Ascending aorta (tissue), 2 donors: ENCODE results near the gene ALKBH1. TPM values are rescaled to one million over a fixed set of nuclear protein-coding genes. Genes with fewer than 3 reads are reported as not detected.

Experiments used
- DNase-seq, 2 donors: peaks; one replicate each; pipeline ENCODE4 v3.0.0-alpha.2; 2019; ENCODE audit warnings: low spot score in 2 of 2
- H3K27ac ChIP-seq, 2 donors: fragments of 200-600 bp; sonication (generic); one replicate each; pipeline ENCODE4 v1.5.1; 2016 to 2017; ENCODE audit warnings: mild to moderate bottlenecking in 1 of 2
- H3K27me3 ChIP-seq: fragments of 200-600 bp; sonication (generic); one replicate; pipeline ENCODE4 v1.5.1; 2017
- H3K36me3 ChIP-seq, 2 donors: fragments of 200-600 bp; sonication (generic); one replicate each; pipeline ENCODE4 v1.5.1; 2016
- H3K4me1 ChIP-seq, 2 donors: fragments of 200-600 bp; sonication (generic); one replicate each; pipeline ENCODE4 v1.5.1; 2016 to 2017; ENCODE audit warnings: mild to moderate bottlenecking in 1 of 2
- H3K4me3 ChIP-seq, 2 donors: fragments of 200-600 bp; sonication (generic); one replicate each; pipeline ENCODE4 v1.5.1; 2016 to 2017; ENCODE audit warnings: mild to moderate bottlenecking in 1 of 2
- H3K9me3 ChIP-seq, 2 donors: fragments of 200-600 bp; sonication (generic); one replicate each; pipeline ENCODE4 v1.5.1; 2016
- intact Hi-C: fragments of 100-400 bp; cut with DNase I; formaldehyde crosslinking; loops from one replicate; pipeline ENCODE4 v1.15.1; 2023
- total RNA-seq: library from RNA; depleted of rRNA; stranded (reverse); fragments of >200 nt; gene quantifications from one replicate; pipeline ENCODE4 v1.1.0, GENCODE V29; 2016
- TF ChIP-seq, protein P1 (sequence below), 3 experiments: fragments of 200-600 bp in 2 of 3; fragments of 450-650 bp in 1 of 3; sonication (generic) in 2 of 3; IDR thresholded peaks; one replicate each; pipeline ENCODE4 v1.5.1; 2016 to 2019; ENCODE audit warnings: antibody characterized with exemption in 3 of 3, mild to moderate bottlenecking in 1 of 3, moderate library complexity in 1 of 3

The ALKBH1 gene
- total RNA-seq, 1 donor from 2014 or later = 14.5 TPM

- H3K36me3 ChIP-seq = no peaks in the 10 kb centered on the region
- H3K27me3 ChIP-seq = no peaks in the 10 kb centered on the region
- DNase-seq = no peak
- TF ChIP-seq, protein P1, sequence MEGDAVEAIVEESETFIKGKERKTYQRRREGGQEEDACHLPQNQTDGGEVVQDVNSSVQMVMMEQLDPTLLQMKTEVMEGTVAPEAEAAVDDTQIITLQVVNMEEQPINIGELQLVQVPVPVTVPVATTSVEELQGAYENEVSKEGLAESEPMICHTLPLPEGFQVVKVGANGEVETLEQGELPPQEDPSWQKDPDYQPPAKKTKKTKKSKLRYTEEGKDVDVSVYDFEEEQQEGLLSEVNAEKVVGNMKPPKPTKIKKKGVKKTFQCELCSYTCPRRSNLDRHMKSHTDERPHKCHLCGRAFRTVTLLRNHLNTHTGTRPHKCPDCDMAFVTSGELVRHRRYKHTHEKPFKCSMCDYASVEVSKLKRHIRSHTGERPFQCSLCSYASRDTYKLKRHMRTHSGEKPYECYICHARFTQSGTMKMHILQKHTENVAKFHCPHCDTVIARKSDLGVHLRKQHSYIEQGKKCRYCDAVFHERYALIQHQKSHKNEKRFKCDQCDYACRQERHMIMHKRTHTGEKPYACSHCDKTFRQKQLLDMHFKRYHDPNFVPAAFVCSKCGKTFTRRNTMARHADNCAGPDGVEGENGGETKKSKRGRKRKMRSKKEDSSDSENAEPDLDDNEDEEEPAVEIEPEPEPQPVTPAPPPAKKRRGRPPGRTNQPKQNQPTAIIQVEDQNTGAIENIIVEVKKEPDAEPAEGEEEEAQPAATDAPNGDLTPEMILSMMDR (IDR thresholded peaks at IDR 0.05) = no peak
- no peak overlapping the region for H3K4me3 ChIP-seq
- H3K4me1 ChIP-seq = no peaks in the 10 kb centered on the region
- intact Hi-C loops = loop anchor here (10.0 kb wide), 1 partner anchor 908 kb away; no protein-coding TSS in a partner anchor
- no peaks in the 10 kb centered on the region for H3K9me3 ChIP-seq
- no peak overlapping the region for H3K27ac ChIP-seq
Observed at GRCh38 chr14:77657280-77657679, 50.5 kb downstream of the ALKBH1 start.

DNA sequence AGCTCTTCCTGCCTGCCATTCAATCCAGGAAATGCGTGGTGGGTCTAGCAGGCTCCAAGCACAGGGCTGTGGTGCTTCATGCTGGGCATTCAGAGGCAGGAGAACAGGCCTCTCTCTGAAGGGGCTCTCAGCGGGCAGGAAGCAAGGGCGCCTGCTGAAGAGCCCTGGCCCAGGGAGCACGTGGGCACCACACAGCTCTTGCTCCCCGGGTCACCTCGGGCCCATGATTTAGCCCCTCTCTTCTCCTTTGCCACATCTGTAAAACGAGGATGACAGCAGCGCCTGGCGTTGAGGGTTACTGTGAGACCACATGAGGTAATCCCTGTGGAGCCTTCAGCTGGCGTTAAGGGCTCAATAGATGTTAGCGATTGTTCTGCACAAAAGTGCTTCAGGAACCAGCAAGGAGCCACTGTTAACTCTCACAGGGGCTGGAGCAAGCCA is 53.8 kb downstream of the ALKBH1 start:
- H3K4me3 ChIP-seq = no peak overlapping the region
- H3K27ac ChIP-seq = no peak overlapping the region
- no peaks in the 10 kb centered on the region for H3K36me3 ChIP-seq
- no peak for DNase-seq
- no peaks in the 10 kb centered on the region for H3K4me1 ChIP-seq
- TF ChIP-seq, protein P1 (IDR thresholded peaks at IDR 0.05) = no peak
- H3K9me3 ChIP-seq = no peaks in the 10 kb centered on the region
- H3K27me3 ChIP-seq = no peaks in the 10 kb centered on the region
- intact Hi-C loops = loop anchor here (10.0 kb wide), 1 partner anchor 911 kb away; no protein-coding TSS in a partner anchor

GRCh38 chr14:77649326-77649725 is 58.5 kb downstream of the ALKBH1 start:
- DNase-seq = no peak
- Histone ChIP-seq H3K4me1 (no peaks in the 10 kb centered on the region), H3K27ac (no peak overlapping the region), H3K4me3 (no peak overlapping the region), H3K36me3 (no peaks in the 10 kb centered on the region), H3K9me3 (no peaks in the 10 kb centered on the region), H3K27me3 (no peaks in the 10 kb centered on the region)
- TF ChIP-seq, protein P1 (IDR thresholded peaks at IDR 0.05) = no peak
- intact Hi-C loops = no loop called here

DNA sequence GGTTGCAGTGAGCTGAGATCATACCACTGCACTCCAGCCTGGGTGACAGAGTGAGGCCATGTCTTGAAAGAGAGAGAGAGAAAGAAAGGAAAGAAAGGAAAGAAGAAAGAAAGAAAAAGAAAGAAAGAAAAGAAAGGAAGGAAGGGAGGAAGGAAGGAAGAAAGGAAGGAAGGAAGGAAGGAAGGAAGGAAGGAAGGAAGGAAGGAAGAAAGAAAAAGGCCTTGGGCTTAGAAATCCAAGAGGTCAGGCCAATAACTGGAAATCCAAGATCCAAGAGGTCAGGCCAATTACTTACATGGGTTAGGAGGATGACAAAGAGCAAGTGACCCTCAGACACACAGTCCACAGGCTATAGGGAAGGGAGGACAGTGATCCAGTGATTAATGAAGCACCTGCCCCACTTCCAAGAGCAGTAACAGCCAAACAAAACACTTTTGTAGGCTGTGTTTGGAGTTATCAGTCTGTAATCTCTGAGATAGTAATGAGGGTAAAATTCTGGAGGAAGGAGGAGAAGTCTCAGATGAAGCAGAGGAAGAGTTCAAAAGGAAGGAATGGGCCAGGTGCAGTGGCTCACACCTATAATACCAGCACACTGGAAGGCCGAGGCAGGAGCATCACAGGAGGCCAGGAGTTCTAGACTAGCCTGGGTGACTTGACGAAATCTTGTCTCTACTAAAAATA is 59.2 kb downstream of the ALKBH1 start:
- TF ChIP-seq, protein P1 (IDR thresholded peaks at IDR 0.05) = no peak
- H3K4me1 ChIP-seq = no peaks in the 10 kb centered on the region
- H3K27ac ChIP-seq = no peak overlapping the region
- no peak for DNase-seq
- no peak overlapping the region for H3K4me3 ChIP-seq
- H3K36me3 ChIP-seq = no peaks in the 10 kb centered on the region
- no peaks in the 10 kb centered on the region for H3K27me3 ChIP-seq
- no peaks in the 10 kb centered on the region for H3K9me3 ChIP-seq
- intact Hi-C loops = no loop called here

DNA sequence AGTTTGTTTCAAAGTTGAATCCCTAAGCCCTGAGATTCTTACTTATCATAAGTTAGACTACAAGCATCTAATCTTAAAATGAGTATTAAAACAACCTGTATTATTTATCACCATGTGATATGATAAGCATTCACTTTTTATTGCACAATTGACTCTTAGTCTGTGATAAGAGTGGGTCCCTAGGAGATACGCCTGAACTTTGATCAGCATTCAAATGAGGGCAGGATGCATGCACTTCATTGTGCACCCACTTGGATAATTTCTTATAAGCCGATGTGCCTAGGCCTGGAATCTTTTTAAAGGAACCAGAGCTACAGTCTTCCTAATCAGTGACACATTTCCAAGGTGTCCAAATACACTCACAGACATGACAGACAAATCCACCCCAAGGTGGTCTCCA is 60.0 kb downstream of the ALKBH1 start:
- TF ChIP-seq, protein P1 (IDR thresholded peaks at IDR 0.05) = no peak
- Histone ChIP-seq H3K27me3 (no peaks in the 10 kb centered on the region), H3K27ac (no peak overlapping the region), H3K4me1 (no peaks in the 10 kb centered on the region), H3K4me3 (no peak overlapping the region), H3K9me3 (no peaks in the 10 kb centered on the region), H3K36me3 (no peaks in the 10 kb centered on the region)
- no peak for DNase-seq
- intact Hi-C loops = no loop called here
